ENCODE measurements around the gene TOMM70.

The TOMM70 gene

GRCh38 chr3:100411091-100411982 lies 10.4 kb upstream of the TOMM70 start:
- DNase-seq (ENCODE audit: low read depth in 2 of 2) = no peak

GRCh38 chr3:100407977-100408532 lies 7.2 kb upstream of the TOMM70 start:
- no peak for DNase-seq (ENCODE audit: low read depth in 2 of 2)

- DNase-seq (ENCODE audit: low read depth in 2 of 2) = no peak
These were observed 6.3 kb upstream of the TOMM70 start for GRCh38 chr3:100407164-100407563.

GRCh38 chr3:100404250-100404548 lies 3.3 kb upstream of the TOMM70 start:
- DNase-seq (ENCODE audit: low read depth in 2 of 2) = no peak

- DNase-seq (ENCODE audit: low read depth in 2 of 2) = no peak
These were observed 2.7 kb upstream of the TOMM70 start for GRCh38 chr3:100403362-100404249.

GRCh38 chr3:100402891-100403290 lies 2.0 kb upstream of the TOMM70 start:
- no peak for DNase-seq (ENCODE audit: low read depth in 2 of 2)

GRCh38 chr3:100402256-100402655 lies 1.4 kb upstream of the TOMM70 start:
- DNase-seq (ENCODE audit: low read depth in 2 of 2) = no peak

GRCh38 chr3:100401674-100402041 lies 769 bp upstream of the TOMM70 start:
- DNase-seq (ENCODE audit: low read depth in 2 of 2) = peak; percentile 23 to 45

- peak; percentile 12 to 17 for DNase-seq (ENCODE audit: low read depth in 2 of 2)
These were observed 490 bp downstream of the TOMM70 start for GRCh38 chr3:100400419-100400779.

GRCh38 chr3:100399341-100400071 lies 1.4 kb downstream of the TOMM70 start:
- no peak for DNase-seq (ENCODE audit: low read depth in 2 of 2)

- DNase-seq (ENCODE audit: low read depth in 2 of 2) = no peak
These were observed 3.9 kb downstream of the TOMM70 start for GRCh38 chr3:100396967-100397366.

GRCh38 chr3:100395679-100396431 lies 5.0 kb downstream of the TOMM70 start:
- DNase-seq (ENCODE audit: low read depth in 2 of 2) = no peak

GRCh38 chr3:100389025-100389424 lies 11.9 kb downstream of the TOMM70 start:
- no peak for DNase-seq (ENCODE audit: low read depth in 2 of 2)

- DNase-seq (ENCODE audit: low read depth in 2 of 2) = no peak
These were observed 14.3 kb downstream of the TOMM70 start for GRCh38 chr3:100386437-100387074.

GRCh38 chr3:100384733-100385525 lies 16.0 kb downstream of the TOMM70 start:
- no peak for DNase-seq (ENCODE audit: low read depth in 2 of 2)

- DNase-seq (ENCODE audit: low read depth in 2 of 2) = no peak
These were observed 24.6 kb downstream of the TOMM70 start for GRCh38 chr3:100376301-100376700.

GRCh38 chr3:100374521-100374920 lies 26.4 kb downstream of the TOMM70 start:
- DNase-seq (ENCODE audit: low read depth in 2 of 2) = no peak

GRCh38 chr3:100370756-100371155 lies 30.1 kb downstream of the TOMM70 start:
- no peak for DNase-seq (ENCODE audit: low read depth in 2 of 2)

GRCh38 chr3:100368441-100368840 lies 32.4 kb downstream of the TOMM70 start:
- no peak for DNase-seq (ENCODE audit: low read depth in 2 of 2)

- no peak for DNase-seq (ENCODE audit: low read depth in 2 of 2)
These were observed 34.5 kb downstream of the TOMM70 start for GRCh38 chr3:100366424-100366823.

Measured in stimulated activated CD8-positive, alpha-beta memory T cell treated with anti-CD3 and anti-CD28 coated beads, Interleukin-2, amount 100 ng/mL, for 48 hours (primary cell).